GM12864 (cell line): ENCODE results near the gene SLC26A8.

Experiments
- DNase-seq: peaks from one replicate; pipeline ENCODE4 v3.0.0-alpha.2; 2011; ENCODE audit warnings: low read depth
- H3K4me3 ChIP-seq: 2 replicates; pipeline ENCODE4 v1.5.1; 2011; ENCODE audit warnings: mild to moderate bottlenecking, low read depth, low read length, control low read depth
- TF ChIP-seq, protein P1 (sequence below): IDR thresholded peaks from 2 replicates; pipeline ENCODE4 v1.5.1; 2011; ENCODE audit warnings: low read depth, mild to moderate bottlenecking, moderate library complexity, low read length, control low read depth, inconsistent platforms; ENCODE audit errors: missing control alignments

Gene SLC26A8

DNA sequence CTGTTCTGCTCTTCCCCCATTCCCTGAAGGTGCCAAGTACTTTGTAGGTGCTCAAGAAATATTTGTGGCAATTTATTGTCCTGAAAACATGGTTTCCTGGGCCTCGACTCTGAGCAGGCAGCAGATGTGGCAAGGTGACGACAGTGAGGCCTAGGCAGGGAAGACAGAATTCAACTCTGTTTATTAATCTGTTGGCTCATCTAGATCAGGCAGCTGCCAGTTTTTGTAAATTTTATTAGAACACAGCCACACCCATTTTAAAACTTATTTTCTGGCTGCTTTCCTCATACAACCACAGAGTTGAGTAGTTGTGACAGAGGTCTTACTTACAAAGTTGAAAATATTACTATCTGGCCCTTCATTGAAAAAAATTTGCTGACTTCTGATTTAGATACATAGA lies 27.7 kb upstream of the SLC26A8 start:
- TF ChIP-seq, protein P1, sequence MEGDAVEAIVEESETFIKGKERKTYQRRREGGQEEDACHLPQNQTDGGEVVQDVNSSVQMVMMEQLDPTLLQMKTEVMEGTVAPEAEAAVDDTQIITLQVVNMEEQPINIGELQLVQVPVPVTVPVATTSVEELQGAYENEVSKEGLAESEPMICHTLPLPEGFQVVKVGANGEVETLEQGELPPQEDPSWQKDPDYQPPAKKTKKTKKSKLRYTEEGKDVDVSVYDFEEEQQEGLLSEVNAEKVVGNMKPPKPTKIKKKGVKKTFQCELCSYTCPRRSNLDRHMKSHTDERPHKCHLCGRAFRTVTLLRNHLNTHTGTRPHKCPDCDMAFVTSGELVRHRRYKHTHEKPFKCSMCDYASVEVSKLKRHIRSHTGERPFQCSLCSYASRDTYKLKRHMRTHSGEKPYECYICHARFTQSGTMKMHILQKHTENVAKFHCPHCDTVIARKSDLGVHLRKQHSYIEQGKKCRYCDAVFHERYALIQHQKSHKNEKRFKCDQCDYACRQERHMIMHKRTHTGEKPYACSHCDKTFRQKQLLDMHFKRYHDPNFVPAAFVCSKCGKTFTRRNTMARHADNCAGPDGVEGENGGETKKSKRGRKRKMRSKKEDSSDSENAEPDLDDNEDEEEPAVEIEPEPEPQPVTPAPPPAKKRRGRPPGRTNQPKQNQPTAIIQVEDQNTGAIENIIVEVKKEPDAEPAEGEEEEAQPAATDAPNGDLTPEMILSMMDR = no peak
- no peak overlapping the region for H3K4me3 ChIP-seq
- no peak for DNase-seq

GRCh38 chr6:36050947-36051710 lies 26.7 kb upstream of the SLC26A8 start:
- no peak for DNase-seq
- H3K4me3 ChIP-seq = no peak overlapping the region
- TF ChIP-seq, protein P1 = no peak

DNA sequence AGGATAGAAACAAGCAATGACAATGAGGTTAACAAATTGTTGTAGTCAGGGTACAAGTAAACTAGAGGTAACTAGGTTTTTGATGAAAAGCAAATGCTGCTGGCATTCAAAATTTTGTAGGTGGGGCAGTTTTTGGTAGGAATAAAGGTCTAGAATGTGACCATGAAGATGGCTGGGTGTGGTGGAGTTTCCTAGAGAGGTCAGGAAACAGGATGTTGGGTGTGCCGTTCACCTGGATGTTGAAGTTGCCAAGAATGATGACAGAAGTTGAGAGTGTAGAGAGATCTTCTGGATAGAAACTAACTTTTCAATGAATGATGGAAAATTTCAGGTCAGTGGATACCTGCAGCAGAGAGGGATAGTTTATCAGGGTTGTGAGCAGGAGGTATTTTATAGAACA lies 25.9 kb upstream of the SLC26A8 start:
- TF ChIP-seq, protein P1 = no peak
- DNase-seq = no peak
- H3K4me3 ChIP-seq = no peak overlapping the region

DNA sequence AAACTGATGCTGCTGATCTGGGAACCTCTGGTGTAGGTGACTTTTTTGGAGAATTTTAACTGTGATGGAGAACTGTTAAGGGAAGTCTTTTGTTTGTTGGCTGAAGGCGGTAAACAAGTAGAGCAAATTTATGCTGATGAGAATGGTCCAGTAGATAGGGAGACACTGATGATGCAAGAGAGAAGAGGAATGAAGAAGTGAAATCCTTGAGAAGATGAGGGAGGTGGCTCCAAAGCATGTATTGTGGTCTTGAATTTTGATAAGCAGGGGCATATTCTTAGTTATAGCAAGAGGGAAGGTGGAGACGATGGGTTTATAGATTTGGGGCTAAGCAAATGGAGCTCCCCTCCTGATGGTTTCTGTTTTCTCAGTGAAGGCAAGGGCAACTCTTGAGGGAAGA lies 25.1 kb upstream of the SLC26A8 start:
- TF ChIP-seq, protein P1 = no peak
- H3K4me3 ChIP-seq = no peak overlapping the region
- no peak for DNase-seq

GRCh38 chr6:36042618-36043260 lies 18.3 kb upstream of the SLC26A8 start:
- TF ChIP-seq, protein P1 = no peak
- H3K4me3 ChIP-seq = no peak overlapping the region
- DNase-seq = no peak

- TF ChIP-seq, protein P1 = no peak
- H3K4me3 ChIP-seq = no peak overlapping the region
- DNase-seq = no peak
Measured at GRCh38 chr6:36040958-36041357, 16.5 kb upstream of the SLC26A8 start.
